ENCODE results near the gene TPPP2.

DNA sequence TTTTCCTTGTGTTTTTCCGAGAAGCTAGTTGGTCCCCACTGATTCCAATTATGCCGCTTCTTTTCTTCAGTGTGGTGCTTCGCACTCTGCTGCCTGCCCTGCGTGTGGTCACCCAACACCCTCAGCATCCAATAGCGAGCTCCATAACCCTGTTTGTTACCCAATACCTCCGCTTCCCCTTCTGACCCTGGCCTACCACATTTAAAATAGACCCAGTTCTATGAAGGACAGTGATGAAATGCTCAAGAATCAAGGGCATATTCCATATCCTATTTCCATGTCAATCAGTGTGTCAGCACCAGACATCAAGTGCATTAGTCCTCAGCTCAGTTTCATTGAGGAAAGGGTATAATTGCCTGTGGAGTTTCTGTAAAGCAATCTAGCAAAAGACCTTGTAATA lies 14.7 kb upstream of the TPPP2 start:
- TF ChIP-seq, protein P1, sequence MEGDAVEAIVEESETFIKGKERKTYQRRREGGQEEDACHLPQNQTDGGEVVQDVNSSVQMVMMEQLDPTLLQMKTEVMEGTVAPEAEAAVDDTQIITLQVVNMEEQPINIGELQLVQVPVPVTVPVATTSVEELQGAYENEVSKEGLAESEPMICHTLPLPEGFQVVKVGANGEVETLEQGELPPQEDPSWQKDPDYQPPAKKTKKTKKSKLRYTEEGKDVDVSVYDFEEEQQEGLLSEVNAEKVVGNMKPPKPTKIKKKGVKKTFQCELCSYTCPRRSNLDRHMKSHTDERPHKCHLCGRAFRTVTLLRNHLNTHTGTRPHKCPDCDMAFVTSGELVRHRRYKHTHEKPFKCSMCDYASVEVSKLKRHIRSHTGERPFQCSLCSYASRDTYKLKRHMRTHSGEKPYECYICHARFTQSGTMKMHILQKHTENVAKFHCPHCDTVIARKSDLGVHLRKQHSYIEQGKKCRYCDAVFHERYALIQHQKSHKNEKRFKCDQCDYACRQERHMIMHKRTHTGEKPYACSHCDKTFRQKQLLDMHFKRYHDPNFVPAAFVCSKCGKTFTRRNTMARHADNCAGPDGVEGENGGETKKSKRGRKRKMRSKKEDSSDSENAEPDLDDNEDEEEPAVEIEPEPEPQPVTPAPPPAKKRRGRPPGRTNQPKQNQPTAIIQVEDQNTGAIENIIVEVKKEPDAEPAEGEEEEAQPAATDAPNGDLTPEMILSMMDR (IDR thresholded peaks at IDR 0.05), result no peak
- no peak for TF ChIP-seq POLR2AphosphoS5 (IDR thresholded peaks at IDR 0.05)

All from gastroesophageal sphincter (tissue), 3 donors.